AG10803 (cell line): Measurements from ENCODE around the gene CPB1.
A peak's percentile ranks its signal among the peaks of the same experiment; 100 is the strongest.

Experiments used
- DNase-seq: peaks from one replicate; pipeline ENCODE4 v3.0.0; 2010; ENCODE audit warnings: low read depth
- H3K4me3 ChIP-seq: 2 replicates; pipeline ENCODE4 v1.5.1; 2011; ENCODE audit warnings: mild to moderate bottlenecking, low read length, control low read depth
- TF ChIP-seq, protein P1 (sequence below): conservative IDR thresholded peaks from 2 replicates; pipeline ENCODE4 v1.5.1; 2011; ENCODE audit warnings: mild to moderate bottlenecking, low read length, control low read depth, inconsistent platforms

Gene CPB1

GRCh38 chr3:148865049-148865448 lies 37.4 kb downstream of the CPB1 start, which contains the start of gene CPA3:
Gene CPA3 (plus strand): TSS chr3:148865296. CDS start chr3:148865308, 12 bp downstream.
- TF ChIP-seq, protein P1, sequence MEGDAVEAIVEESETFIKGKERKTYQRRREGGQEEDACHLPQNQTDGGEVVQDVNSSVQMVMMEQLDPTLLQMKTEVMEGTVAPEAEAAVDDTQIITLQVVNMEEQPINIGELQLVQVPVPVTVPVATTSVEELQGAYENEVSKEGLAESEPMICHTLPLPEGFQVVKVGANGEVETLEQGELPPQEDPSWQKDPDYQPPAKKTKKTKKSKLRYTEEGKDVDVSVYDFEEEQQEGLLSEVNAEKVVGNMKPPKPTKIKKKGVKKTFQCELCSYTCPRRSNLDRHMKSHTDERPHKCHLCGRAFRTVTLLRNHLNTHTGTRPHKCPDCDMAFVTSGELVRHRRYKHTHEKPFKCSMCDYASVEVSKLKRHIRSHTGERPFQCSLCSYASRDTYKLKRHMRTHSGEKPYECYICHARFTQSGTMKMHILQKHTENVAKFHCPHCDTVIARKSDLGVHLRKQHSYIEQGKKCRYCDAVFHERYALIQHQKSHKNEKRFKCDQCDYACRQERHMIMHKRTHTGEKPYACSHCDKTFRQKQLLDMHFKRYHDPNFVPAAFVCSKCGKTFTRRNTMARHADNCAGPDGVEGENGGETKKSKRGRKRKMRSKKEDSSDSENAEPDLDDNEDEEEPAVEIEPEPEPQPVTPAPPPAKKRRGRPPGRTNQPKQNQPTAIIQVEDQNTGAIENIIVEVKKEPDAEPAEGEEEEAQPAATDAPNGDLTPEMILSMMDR: no peak
- no peak within 1 kb of the TSS for H3K4me3 ChIP-seq
- DNase-seq: no peak

DNA sequence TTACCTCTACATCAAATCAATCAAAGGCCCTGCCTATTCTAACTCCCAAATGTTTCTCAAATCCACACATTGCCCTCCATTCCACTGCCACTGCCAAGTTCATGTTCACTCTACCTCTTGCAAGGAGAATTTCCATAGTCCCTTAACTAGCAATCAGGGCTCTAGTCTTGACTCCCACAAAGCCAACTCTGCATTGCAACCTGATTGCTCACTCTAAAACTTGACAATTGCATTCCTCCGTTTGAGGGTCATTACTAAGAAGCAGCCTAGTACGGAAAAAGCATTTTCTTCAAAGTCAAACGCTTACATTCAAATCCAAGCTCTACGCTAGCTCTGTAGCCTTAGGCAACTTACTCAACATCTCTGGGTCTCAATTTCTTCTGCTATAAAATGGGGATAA lies 38.6 kb downstream of the CPB1 start:
- H3K4me3 ChIP-seq: no peak overlapping the region
- peak; percentile 65 for DNase-seq
- TF ChIP-seq, protein P1: no peak

DNA sequence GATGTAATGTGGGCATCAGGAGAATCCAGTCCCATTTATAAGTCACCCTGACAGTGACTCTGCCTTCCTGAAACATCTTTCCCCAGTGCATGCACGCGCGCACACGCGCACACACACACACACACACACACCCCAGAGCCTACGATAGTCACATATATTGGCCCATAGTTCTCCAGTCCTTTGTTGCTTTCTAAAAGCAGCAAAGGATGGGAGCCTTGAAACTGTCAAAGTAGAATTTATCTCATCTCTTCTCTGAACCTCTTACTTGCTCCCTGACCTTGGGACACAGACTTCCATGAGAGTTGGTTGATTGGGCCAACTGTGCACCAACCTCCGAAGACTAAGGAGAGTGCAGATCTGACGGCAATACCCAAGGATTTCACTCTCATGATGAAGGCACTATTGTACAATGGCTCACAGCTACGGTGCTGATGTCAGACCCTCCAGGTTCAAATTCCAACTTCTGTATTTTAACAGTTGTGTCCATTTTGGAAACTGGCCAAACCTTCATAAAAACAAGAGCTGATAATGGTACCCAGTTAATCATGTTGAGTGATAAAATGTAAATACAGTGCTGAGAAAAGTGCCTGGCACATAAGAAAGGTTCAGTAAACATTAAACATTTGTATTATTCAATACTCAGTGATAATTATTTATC lies 45.8 kb downstream of the CPB1 start:
- no peak overlapping the region for H3K4me3 ChIP-seq
- no peak for DNase-seq
- TF ChIP-seq, protein P1: no peak

GRCh38 chr3:148873977-148874376 lies 46.4 kb downstream of the CPB1 start:
- DNase-seq: no peak
- no peak overlapping the region for H3K4me3 ChIP-seq
- TF ChIP-seq, protein P1: no peak

DNA sequence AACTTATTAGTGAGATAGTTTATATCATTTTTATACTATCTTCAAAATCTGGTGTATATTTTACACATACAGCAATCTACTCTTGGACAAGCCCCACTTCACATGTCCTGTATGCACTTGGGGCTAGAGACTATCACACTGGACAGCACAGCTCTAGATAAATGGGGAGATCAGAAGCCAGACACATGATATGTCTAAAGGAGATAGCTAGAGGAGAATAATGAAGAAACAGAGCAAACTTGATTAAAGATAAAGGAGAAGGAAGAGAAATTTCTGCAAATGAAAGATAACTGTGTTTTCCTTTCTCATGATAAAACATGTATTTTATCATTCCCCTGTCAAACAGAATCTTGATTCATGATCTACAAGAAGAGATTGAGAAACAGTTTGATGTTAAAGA lies 50.5 kb downstream of the CPB1 start:
- DNase-seq: no peak
- no peak overlapping the region for H3K4me3 ChIP-seq
- TF ChIP-seq, protein P1: no peak

DNA sequence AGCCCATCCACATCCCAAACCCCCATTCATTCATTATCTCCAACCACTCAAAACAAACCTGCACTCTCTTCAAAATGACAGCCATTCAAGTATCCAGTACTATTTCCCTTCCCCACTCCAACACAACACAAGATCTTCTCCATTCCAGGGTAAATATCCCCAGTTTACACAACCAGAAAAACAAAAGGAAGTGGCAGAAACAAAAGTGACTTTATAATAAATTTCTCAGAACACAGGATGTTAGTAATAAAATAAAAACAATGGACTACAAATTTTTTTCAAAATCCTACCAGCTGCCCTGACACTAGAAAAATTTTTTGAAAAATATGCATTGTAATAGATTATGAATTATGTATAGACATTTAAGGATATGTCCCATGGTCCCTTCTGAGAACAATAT lies 51.6 kb downstream of the CPB1 start:
- TF ChIP-seq, protein P1: no peak
- no peak for DNase-seq
- H3K4me3 ChIP-seq: no peak overlapping the region

- H3K4me3 ChIP-seq: no peak overlapping the region
- no peak for DNase-seq
- TF ChIP-seq, protein P1: no peak
Observed at GRCh38 chr3:148880681-148881080, 53.1 kb downstream of the CPB1 start.
